H9 (cell line): ENCODE data around the gene APOBEC4. TPM values are rescaled to one million over a fixed set of nuclear protein-coding genes. Genes with fewer than 3 reads are reported as not detected.

Experiments
- DNase-seq: peaks from one replicate; pipeline ENCODE4 v3.0.0-alpha.2; 2017
- H2AFZ ChIP-seq: one replicate; pipeline ENCODE4 v1.6.1; 2013; ENCODE audit warnings: mild to moderate bottlenecking, low read length, control low read depth, moderate library complexity
- H2AK5ac ChIP-seq: 2 replicates; pipeline ENCODE4 v1.6.1; 2013; ENCODE audit warnings: low read length, control low read depth, mixed read lengths; ENCODE audit not compliant: insufficient read length
- H2BK120ac ChIP-seq: one replicate; pipeline ENCODE4 v1.6.1; 2013; ENCODE audit warnings: low read depth, mild to moderate bottlenecking, low read length, control low read depth, inconsistent platforms; ENCODE audit not compliant: poor library complexity, severe bottlenecking
- H2BK12ac ChIP-seq: 2 replicates; pipeline ENCODE4 v1.6.1; 2013; ENCODE audit warnings: low read length, control low read depth, mixed read lengths, low read depth; ENCODE audit not compliant: insufficient read length
- H2BK15ac ChIP-seq: 2 replicates; pipeline ENCODE4 v1.6.1; 2013; ENCODE audit warnings: low read depth, low read length, control low read depth
- H2BK20ac ChIP-seq: one replicate; pipeline ENCODE4 v1.6.1; 2013; ENCODE audit warnings: low read depth, mild to moderate bottlenecking, low read length, control low read depth, inconsistent platforms; ENCODE audit not compliant: poor library complexity, severe bottlenecking
- H2BK5ac ChIP-seq: 2 replicates; pipeline ENCODE4 v1.6.1; 2013; ENCODE audit warnings: low read length, control low read depth, mixed read lengths; ENCODE audit not compliant: insufficient read length
- H3K14ac ChIP-seq: 2 replicates; pipeline ENCODE4 v1.6.1; 2013; ENCODE audit warnings: low read length, control low read depth; ENCODE audit not compliant: insufficient read depth
- H3K18ac ChIP-seq: 2 replicates; pipeline ENCODE4 v1.6.1; 2013; ENCODE audit warnings: low read depth, mild to moderate bottlenecking, mixed read lengths, low read length, control low read depth; ENCODE audit not compliant: insufficient read length
- H3K23ac ChIP-seq: 2 replicates; pipeline ENCODE4 v1.6.1; 2013; ENCODE audit warnings: low read length, control low read depth, mixed read lengths, low read depth; ENCODE audit not compliant: insufficient read length
- H3K23me2 ChIP-seq: 2 replicates; pipeline ENCODE4 v1.6.1; 2013; ENCODE audit warnings: low read depth, mild to moderate bottlenecking, mixed read lengths, low read length, control low read depth; ENCODE audit not compliant: insufficient read length, poor library complexity, severe bottlenecking
- H3K27ac ChIP-seq: 2 replicates; pipeline ENCODE4 v1.5.1; 2013; ENCODE audit warnings: low read length, control low read depth, mixed read lengths, low read depth; ENCODE audit not compliant: insufficient read length
- H3K27me3 ChIP-seq: 2 replicates; pipeline ENCODE4 v1.6.1; 2013; ENCODE audit warnings: low read length, control low read depth, inconsistent platforms; ENCODE audit not compliant: insufficient read depth
- H3K4ac ChIP-seq: 2 replicates; pipeline ENCODE4 v1.6.1; 2013; ENCODE audit warnings: low read depth, mild to moderate bottlenecking, control low read depth, inconsistent platforms, low read length, moderate library complexity
- H3K4me1 ChIP-seq: 2 replicates; pipeline ENCODE4 v1.6.1; 2013; ENCODE audit warnings: low read length, control low read depth, inconsistent platforms; ENCODE audit not compliant: insufficient read depth
- H3K4me2 ChIP-seq: 2 replicates; pipeline ENCODE4 v1.6.1; 2013; ENCODE audit warnings: low read length, control low read depth, mixed read lengths; ENCODE audit not compliant: insufficient read length, insufficient read depth
- H3K56ac ChIP-seq: 2 replicates; pipeline ENCODE4 v1.6.1; 2013; ENCODE audit warnings: low read depth, mild to moderate bottlenecking, mixed read lengths, low read length, control low read depth; ENCODE audit not compliant: insufficient read length
- H3K79me1 ChIP-seq: 2 replicates; pipeline ENCODE4 v1.6.1; 2013; ENCODE audit warnings: low read depth, mild to moderate bottlenecking, moderate library complexity, low read length, control low read depth, inconsistent platforms; ENCODE audit not compliant: insufficient read depth, poor library complexity, severe bottlenecking
- H3K79me2 ChIP-seq: 2 replicates; pipeline ENCODE4 v1.6.1; 2013; ENCODE audit warnings: low read length, control low read depth, inconsistent platforms; ENCODE audit not compliant: insufficient read depth
- H3K9ac ChIP-seq: 2 replicates; pipeline ENCODE4 v1.6.1; 2013; ENCODE audit warnings: low read length, control low read depth, mixed read lengths; ENCODE audit not compliant: insufficient read length; ENCODE audit errors: extremely low read depth
- H3K9me3 ChIP-seq: one replicate; pipeline ENCODE4 v1.6.1; 2013; ENCODE audit warnings: low read depth, low read length, inconsistent platforms; ENCODE audit not compliant: control insufficient read depth
- H3T11ph ChIP-seq: one replicate; pipeline ENCODE4 v1.6.1; 2013; ENCODE audit warnings: mild to moderate bottlenecking, low read length, control low read depth, inconsistent platforms
- H4K20me1 ChIP-seq: one replicate; pipeline ENCODE4 v1.6.1; 2013; ENCODE audit not compliant: control insufficient read depth, insufficient read length, insufficient read depth
- H4K5ac ChIP-seq: 2 replicates; pipeline ENCODE4 v1.6.1; 2013; ENCODE audit warnings: low read depth, mild to moderate bottlenecking, mixed read lengths, low read length, control low read depth; ENCODE audit not compliant: insufficient read length
- H4K8ac ChIP-seq: replicated peaks from 2 replicates; pipeline ENCODE4 v1.6.1; 2013; ENCODE audit warnings: low read length, control low read depth, mixed read lengths, low read depth; ENCODE audit not compliant: insufficient read length
- H4K91ac ChIP-seq: 2 replicates; pipeline ENCODE4 v1.6.1; 2013; ENCODE audit warnings: low read depth, mild to moderate bottlenecking, moderate library complexity, mixed read lengths, low read length, control low read depth; ENCODE audit not compliant: insufficient read length
- H3K27ac Mint-ChIP-seq, 3 experiments: 2 replicates in 2 of 3; 3 replicates in 1 of 3; pipeline ENCODE4 v1.8.0; 2020 to 2021; ENCODE audit warnings: mixed read lengths in 3 of 3, mild to moderate bottlenecking in 1 of 3, moderate library complexity in 1 of 3
- H3K27me3 Mint-ChIP-seq: 2 replicates; pipeline ENCODE4 v1.8.0; 2021; ENCODE audit warnings: low read depth, mild to moderate bottlenecking, moderate library complexity, mixed read lengths
- H3K36me3 Mint-ChIP-seq, 3 experiments: 2 replicates in 2 of 3; 3 replicates in 1 of 3; pipeline ENCODE4 v1.8.0; 2020 to 2021; ENCODE audit warnings: low read depth in 3 of 3, mixed read lengths in 3 of 3; ENCODE audit not compliant: insufficient read depth in 1 of 3
- H3K4me1 Mint-ChIP-seq, 2 experiments: 2 replicates each; pipeline ENCODE4 v1.8.0; 2020; ENCODE audit warnings: mixed read lengths in 2 of 2
- H3K4me3 Mint-ChIP-seq, 2 experiments: 2 replicates in 1 of 2; 3 replicates in 1 of 2; pipeline ENCODE4 v1.8.0; 2020 to 2021; ENCODE audit warnings: mild to moderate bottlenecking in 2 of 2, mixed read lengths in 2 of 2, moderate library complexity in 1 of 2
- H3K9me3 Mint-ChIP-seq, 2 experiments: 2 replicates in 1 of 2; 3 replicates in 1 of 2; pipeline ENCODE4 v1.8.0; 2020; ENCODE audit warnings: mild to moderate bottlenecking in 2 of 2, mixed read lengths in 2 of 2, moderate library complexity in 1 of 2
- WGBS: extraction: QIAGEN DNeasy Blood & Tissue Kit; methylation state at CpG from one replicate; pipeline ENCODE4 v1.1.7; 2013; ENCODE audit warnings: missing lambda C conversion rate, low lambda C conversion rate, mixed read lengths; ENCODE audit not compliant: insufficient read length; ENCODE audit errors: extremely low coverage; 5-methylcytosine and 5-hydroxymethylcytosine counted together
- total RNA-seq: library from RNA; stranded (reverse); gene quantifications from 2 replicates; pipeline ENCODE4 v1.2.1, GENCODE V29; 2021
- TF ChIP-seq, protein P1 (sequence below): fragments of 200-600 bp; sonication (generic); conservative IDR thresholded peaks from 3 replicates; pipeline ENCODE4 v1.8.0; 2021; ENCODE audit warnings: antibody characterized with exemption, mild to moderate bottlenecking

The APOBEC4 gene
- total RNA-seq, 1 experiment from 2014 or later, result not detected

DNA sequence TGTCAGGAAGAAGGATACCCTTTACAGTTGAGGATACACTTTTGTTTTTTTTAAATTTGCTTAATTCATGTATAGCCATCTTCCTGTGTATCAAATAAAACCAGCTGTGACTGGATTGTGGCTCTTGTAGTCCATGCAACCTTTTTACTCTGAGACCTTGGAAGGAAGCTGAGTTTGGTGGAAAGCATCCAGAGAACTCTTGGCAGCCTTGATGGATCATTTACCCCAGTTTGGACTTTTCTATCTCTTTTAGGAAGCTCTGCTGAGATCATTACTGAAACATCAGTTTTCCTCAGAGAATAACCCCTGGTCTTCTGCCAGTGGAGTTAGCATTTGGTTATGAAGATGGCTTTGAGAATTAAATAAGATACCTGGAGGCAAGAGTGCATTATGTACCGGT lies 21.2 kb upstream of the APOBEC4 start:
- Mint-ChIP-seq H3K9me3 (peaks cover 5 to 10% of the 10 kb centered on the region in 2 experiments; a peak in 3 of 5 replicates), H3K27ac (no peak overlapping the region), H3K36me3 (peaks cover 0 to 8% (median 5%) of the 10 kb centered on the region in 3 experiments; a peak in 3 of 7 replicates), H3K27me3 (no peaks in the 10 kb centered on the region; the same call in 1 of the 2 replicates), H3K4me3 (no peak overlapping the region), H3K4me1 (peaks cover 3 to 5% of the 10 kb centered on the region in 2 experiments; a peak in 3 of 4 replicates)
- Histone ChIP-seq H2BK5ac (no peak overlapping the region), H4K8ac (no peak overlapping the region), H2BK120ac (no peak overlapping the region), H3K23ac (no peak overlapping the region), H3T11ph (no peak overlapping the region), H3K4me2 (no peak overlapping the region), H3K4me1 (no peaks in the 10 kb centered on the region), H2BK20ac (no peak overlapping the region), H3K27ac (no peak overlapping the region), H3K4ac (no peak overlapping the region), H2BK12ac (no peak overlapping the region), H3K56ac (no peak overlapping the region), H3K27me3 (no peaks in the 10 kb centered on the region), H3K9ac (no peak overlapping the region), H3K14ac (no peak overlapping the region), H4K20me1 (no peaks in the 10 kb centered on the region), H2BK15ac (no peak overlapping the region), H2AFZ (no peak overlapping the region), H4K5ac (no peak overlapping the region), H4K91ac (no peak overlapping the region), H3K18ac (no peak overlapping the region), H2AK5ac (no peak overlapping the region), H3K79me1 (no peaks in the 10 kb centered on the region), H3K23me2 (no peaks in the 10 kb centered on the region), H3K79me2 (no peaks in the 10 kb centered on the region), H3K9me3 (no peaks in the 10 kb centered on the region)
- DNase-seq, result no peak
- WGBS, result no CpG with 5 or more reads among the region's 1 CpG
- TF ChIP-seq, protein P1, sequence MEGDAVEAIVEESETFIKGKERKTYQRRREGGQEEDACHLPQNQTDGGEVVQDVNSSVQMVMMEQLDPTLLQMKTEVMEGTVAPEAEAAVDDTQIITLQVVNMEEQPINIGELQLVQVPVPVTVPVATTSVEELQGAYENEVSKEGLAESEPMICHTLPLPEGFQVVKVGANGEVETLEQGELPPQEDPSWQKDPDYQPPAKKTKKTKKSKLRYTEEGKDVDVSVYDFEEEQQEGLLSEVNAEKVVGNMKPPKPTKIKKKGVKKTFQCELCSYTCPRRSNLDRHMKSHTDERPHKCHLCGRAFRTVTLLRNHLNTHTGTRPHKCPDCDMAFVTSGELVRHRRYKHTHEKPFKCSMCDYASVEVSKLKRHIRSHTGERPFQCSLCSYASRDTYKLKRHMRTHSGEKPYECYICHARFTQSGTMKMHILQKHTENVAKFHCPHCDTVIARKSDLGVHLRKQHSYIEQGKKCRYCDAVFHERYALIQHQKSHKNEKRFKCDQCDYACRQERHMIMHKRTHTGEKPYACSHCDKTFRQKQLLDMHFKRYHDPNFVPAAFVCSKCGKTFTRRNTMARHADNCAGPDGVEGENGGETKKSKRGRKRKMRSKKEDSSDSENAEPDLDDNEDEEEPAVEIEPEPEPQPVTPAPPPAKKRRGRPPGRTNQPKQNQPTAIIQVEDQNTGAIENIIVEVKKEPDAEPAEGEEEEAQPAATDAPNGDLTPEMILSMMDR, result no peak
